ENCODE measurements around the gene CHRNE. TPM values are rescaled to one million over a fixed set of nuclear protein-coding genes. Genes with fewer than 3 reads are reported as not detected.

Gene CHRNE
- total and polyA plus RNA-seq, 2 of the 13 experiments (the other 11 are each of a cell fraction or from before 2014, with no cell fraction given): 0.53 to 0.59 TPM

GRCh38 chr17:4920351-4921048 lies 17.6 kb upstream of the CHRNE start (continued):
- no peak for TF ChIP-seq ZUFSP (CRISPR knock-in tag; IDR thresholded peaks at IDR 0.05; ENCODE audit: borderline replicate concordance)
- TF ChIP-seq ZBTB43 (CRISPR knock-in tag; conservative IDR thresholded peaks at IDR 0.05): no peak
- TF ChIP-seq PTBP1 (IDR thresholded peaks at IDR 0.05; ENCODE audit: low read depth, low read length, poor library complexity, severe bottlenecking): no peak
- no peak for TF ChIP-seq CENPT (CRISPR knock-in tag; IDR thresholded peaks at IDR 0.05; ENCODE audit: low read depth)
- TF ChIP-seq KLF15 (CRISPR knock-in tag; IDR thresholded peaks at IDR 0.05; ENCODE audit: borderline replicate concordance): no peak
- peak; percentile 33; the same call in 1 of the 2 replicates for TF ChIP-seq ZNF574 (CRISPR knock-in tag; IDR thresholded peaks at IDR 0.05)
- no peak for TF ChIP-seq ZFX (CRISPR knock-in tag; IDR thresholded peaks at IDR 0.05; ENCODE audit: low read depth)
- no peak for TF ChIP-seq DDIT3 (CRISPR knock-in tag; IDR thresholded peaks at IDR 0.05)
- no peak for TF ChIP-seq KMT2B (CRISPR knock-in tag; IDR thresholded peaks at IDR 0.05)
- no peak for TF ChIP-seq AKNA (CRISPR knock-in tag; IDR thresholded peaks at IDR 0.05; ENCODE audit: borderline replicate concordance)
- no peak for TF ChIP-seq ZNF816 (CRISPR knock-in tag; IDR thresholded peaks at IDR 0.05; ENCODE audit: borderline replicate concordance)
- no peak for TF ChIP-seq SSRP1 (CRISPR knock-in tag; IDR thresholded peaks at IDR 0.05)
- TF ChIP-seq ZNF670 (CRISPR knock-in tag; IDR thresholded peaks at IDR 0.05; ENCODE audit: borderline replicate concordance): no peak
- no peak for TF ChIP-seq MZF1 (CRISPR knock-in tag; IDR thresholded peaks at IDR 0.05; ENCODE audit: borderline replicate concordance)
- no peak for TF ChIP-seq ZNF232 (CRISPR knock-in tag; IDR thresholded peaks at IDR 0.05; ENCODE audit: borderline replicate concordance)
